HG02642 (cell line): ENCODE results near the gene XPR1.
"Not testable (repeated sequence)": the region's sequence is repeated elsewhere in the genome, so short reads cannot be mapped to it uniquely, and the experiment has no call there.

Source experiments
- ATAC-seq: cut with Tn5 transposase; IDR thresholded peaks from one replicate; pipeline ENCODE4 v1.9.1; 2021; ENCODE audit warnings: mild to moderate bottlenecking; ENCODE audit not compliant: unreplicated experiment, poor library complexity

Gene XPR1

GRCh38 chr1:180775801-180776200, 144.0 kb downstream of the XPR1 start:
- ATAC-seq = no peak

DNA sequence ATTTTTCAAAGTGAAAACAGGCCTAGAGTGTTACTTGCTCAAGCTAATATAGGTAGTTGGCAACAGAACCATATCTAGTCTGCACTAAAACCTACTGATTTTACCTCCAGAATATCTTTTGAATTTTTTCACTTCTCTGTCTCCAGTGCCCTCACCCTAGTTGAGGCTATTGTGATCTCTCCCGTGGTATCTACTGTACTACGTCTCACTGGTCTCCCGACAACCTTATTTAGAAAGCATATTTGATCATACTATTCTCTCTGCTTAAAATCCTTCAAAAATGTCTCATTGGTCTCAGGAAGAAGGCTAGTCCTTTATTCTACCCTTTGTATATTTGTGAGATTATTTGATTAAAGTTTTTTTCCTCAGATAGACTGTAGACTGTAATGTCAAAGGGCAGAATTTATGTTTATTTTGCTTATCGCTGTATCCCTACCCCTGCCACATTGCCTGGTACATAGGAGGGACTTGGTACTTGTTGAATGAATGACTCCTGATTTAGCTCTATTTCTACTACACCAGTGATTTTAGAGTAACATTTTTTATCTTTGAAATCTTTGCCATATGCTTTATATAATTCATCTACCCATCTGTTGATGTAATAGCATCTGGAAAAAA, 145.4 kb downstream of the XPR1 start:
- no peak for ATAC-seq

- ATAC-seq = no peak
Observed at GRCh38 chr1:180778782-180779398, 147.1 kb downstream of the XPR1 start.

- ATAC-seq = no peak
Observed at GRCh38 chr1:180779584-180779983, 147.8 kb downstream of the XPR1 start.

DNA sequence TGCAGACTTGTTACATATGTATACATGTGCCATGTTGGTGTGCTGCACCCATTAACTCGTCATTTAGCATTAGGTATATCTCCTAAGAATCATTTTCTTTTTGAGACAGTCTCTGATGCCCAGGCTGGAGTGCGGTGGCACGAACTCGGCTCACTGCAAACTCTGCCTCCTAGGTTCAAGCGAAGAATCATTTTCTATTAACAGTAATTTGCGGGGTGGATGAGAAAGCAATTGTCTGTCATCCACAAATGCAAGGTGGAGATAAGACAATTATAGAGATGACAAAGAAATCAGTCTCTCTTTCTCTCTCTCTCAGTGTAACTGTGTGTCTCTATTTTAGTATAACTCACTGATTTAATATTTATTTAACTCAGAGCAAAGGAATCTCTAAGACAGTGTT, 149.9 kb downstream of the XPR1 start:
- no peak for ATAC-seq

DNA sequence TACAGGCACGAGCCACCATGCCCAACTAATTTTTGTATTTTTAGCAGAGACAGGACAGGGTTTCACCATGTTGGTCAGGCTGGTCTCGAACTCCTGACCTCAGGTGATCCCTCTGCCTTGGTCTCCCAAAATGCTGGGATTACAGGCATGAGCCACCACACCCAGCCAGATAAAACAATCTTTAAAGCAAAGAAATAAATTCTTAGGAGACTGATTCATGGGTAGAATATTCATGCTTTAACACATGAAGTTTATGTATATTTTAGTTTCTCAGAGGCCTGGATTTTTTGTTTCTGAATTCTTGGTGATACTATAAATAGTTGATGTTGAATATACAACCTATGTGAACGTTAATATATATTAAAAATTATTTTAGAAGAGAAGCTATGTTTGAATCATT, 153.5 kb downstream of the XPR1 start:
- no peak for ATAC-seq

- ATAC-seq = no peak
Observed at GRCh38 chr1:180785887-180786286, 154.1 kb downstream of the XPR1 start.

DNA sequence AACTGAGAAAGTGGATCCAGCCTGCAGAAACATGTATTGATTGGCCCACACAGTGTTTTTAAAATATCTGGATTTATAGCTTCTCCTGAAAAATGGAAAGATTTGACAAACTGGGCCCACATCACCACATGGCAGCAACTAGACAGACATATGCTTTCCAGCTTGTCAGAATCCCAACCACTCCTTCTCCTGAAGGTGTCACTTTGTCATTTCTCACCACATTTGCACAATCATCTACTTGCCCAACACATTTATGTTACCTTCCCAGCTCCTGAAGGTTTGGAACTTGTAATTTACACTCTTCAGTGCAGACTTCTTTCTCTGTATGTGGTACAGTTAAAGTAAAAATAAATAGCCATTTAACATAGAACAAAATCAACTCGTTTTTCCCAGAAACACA, 154.8 kb downstream of the XPR1 start:
- ATAC-seq = no peak

DNA sequence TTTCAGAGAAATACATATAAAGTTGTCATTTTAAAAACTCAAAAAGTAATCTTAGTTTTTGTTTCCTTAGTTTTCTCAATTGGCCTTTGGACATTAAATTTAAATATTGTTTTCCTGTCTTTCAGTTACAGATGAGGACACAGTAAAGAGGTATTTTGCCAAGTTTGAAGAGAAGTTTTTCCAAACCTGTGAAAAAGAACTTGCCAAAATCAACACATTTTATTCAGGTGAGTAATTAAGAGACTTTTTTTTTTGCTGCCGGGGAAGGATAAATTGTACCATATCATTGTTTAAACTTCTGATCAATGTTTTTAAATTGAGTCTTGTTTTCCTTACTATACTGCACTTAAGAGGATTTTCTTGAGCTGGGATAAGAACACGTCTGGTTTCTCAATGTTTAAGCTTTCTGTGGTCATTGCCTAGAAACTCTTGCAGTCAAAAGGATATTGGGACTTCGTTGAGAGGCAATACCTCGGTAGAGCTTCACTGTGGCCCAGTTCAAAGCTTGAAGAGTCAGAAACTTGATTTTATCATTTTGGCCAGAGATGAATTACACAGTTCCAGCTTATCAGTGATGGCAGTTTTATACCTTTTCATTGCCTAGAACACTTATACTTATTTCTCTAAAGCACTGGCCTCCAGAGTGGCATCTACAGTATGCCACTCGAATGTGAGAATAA, 155.9 kb downstream of the XPR1 start:
- no peak for ATAC-seq

DNA sequence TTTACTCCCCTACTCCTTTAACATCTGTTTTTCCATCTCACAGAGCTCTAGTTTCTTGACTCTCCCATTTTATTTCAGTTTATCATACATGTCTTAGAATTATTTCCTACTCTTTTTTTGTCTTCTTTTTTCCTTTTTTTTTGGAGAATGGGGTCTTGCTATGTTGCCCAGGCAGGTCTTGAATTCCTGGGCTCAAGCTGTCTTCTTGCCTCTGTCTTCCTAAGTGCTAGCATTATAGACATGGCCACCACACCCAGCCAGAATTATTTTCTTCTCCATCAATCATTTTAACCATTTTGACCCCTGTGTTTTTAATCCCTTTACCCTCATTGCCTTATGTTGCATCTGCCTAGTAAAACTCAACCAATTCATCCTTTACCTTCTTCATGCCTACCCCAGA, 157.6 kb downstream of the XPR1 start:
- ATAC-seq = no peak

GRCh38 chr1:180791152-180791551, 159.3 kb downstream of the XPR1 start:
- ATAC-seq = not testable (repeated sequence)

- ATAC-seq = no peak
Observed at GRCh38 chr1:180791806-180792205, 160.0 kb downstream of the XPR1 start.

- no peak for ATAC-seq
Observed at GRCh38 chr1:180793451-180793850, 161.6 kb downstream of the XPR1 start.

DNA sequence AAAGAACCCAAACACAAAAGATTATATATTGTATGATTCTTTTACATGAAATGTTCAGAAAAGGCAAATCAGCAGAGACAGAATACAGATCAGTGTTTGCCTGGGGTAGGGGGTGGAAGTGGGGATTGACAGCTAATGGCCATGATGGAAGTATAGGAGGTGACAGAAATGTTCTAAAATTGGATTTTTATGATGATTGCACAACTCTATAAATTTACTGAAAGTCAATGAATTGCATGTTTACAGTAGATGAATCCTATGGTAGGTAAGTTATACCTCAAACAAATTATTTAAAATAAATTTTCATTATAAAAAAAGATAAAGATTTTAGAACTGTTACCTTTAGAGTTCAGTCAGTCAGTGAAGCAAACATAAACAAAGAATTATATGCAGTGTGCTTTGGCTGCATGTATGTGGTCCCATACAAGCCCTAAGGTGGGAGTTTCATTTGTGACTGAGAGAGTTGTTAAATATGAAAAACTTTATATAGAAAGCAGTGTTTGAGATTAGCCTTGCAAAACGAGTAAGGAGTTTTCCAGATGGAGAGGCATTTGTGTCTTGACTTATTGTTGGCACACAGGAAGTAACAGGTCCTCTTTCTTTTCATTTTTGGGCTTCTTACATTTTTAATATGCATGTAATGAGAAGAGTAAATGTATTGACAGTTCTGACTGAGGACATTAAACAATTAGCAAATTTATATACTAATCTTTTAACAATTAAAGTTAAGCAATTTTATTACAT, 165.2 kb downstream of the XPR1 start:
- no peak for ATAC-seq

- no peak for ATAC-seq
Observed at GRCh38 chr1:180800945-180801344, 169.1 kb downstream of the XPR1 start.

- ATAC-seq = no peak
Observed at GRCh38 chr1:180802813-180803212, 171.0 kb downstream of the XPR1 start.

DNA sequence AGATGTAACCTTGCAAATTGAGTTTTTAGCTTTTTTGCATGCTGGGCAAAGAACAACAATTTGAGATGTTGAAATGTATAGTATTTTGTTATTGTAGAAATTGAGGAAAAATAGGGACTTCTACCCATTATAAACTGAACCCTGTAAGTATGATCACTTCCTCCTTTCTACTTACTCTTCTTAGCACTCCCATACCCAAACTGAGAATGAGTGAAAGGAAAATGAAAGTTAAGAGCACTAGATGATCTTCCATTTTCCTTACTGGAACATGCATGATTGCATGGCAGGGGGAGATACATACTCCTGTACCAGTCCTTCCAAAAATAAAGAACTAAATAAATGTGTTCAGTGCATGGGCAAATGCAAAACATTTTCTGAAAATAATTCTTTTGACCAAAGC, 173.5 kb downstream of the XPR1 start:
- ATAC-seq = peak; percentile 62

DNA sequence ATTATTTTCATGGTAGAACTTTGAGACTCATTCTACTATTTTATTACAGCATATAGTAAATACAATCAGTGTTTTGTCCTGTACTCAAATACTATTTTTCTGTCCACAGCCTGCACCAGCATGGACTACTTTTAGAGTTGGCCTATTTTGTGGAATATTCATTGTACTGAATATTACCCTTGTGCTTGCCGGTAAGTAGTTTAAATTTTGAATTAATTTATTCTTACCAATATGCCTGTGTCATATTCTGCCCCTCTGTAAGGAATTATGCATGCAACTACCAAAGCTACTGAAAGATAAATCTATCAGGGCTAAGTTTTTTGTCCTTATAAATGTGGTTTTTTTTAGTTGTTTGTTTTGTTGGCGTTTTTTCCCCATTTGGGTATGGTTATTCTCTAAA, 179.5 kb downstream of the XPR1 start:
- no peak for ATAC-seq

DNA sequence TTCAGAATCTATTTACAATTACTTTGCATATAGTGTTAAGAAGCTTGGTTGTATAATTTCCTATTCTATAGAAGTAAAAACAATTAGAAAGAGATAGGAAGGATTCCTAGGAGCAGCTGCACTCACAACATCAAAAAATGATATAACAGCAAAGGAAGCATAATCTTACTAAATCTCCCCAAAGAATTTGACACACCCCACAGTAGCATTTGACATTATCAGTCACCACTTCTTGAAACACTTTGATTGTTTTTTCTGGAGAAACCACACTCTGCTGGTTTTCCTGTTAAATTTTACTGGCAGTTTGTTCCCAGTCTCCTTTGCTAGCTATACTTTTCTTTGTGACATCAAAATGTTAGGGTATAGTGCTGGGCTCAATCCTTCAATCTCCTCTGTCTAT, 180.1 kb downstream of the XPR1 start:
- ATAC-seq = no peak

DNA sequence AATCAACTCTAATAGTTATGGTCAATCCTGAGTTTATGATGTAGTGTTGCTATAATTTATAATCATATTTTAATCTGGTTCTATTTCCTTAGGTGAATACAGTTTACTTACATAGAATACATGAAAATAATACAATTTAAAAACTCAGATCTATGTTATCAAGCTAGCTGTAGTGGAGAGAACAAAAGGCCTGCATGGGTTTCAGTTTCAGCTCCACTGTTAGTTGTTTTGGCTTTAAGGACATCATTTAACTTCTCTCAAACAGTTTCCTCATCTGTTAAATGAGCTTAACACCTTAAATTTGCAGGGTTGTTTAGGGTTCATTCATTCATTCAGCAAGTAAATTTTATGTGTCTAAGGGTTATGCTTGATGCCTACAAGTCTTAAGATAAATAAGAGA, 182.4 kb downstream of the XPR1 start:
- ATAC-seq = no peak

DNA sequence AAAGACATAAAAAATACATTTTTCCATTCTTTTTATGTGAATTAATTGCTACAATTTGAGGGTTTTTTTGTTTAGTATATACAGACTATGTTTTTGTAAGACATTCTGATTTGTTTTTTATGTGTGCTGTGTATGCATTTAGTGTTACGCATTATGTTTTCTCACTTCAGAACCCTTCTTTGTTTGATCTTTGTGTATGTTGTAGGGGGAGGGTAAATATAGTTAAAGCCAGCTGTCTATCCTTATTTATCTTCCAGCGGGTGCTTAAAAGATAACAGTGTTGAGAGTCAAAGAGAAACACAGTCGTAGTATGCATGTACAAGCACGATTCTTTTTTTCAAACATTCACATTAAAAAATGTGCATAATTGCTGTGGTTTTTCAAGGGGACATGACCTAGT, 183.4 kb downstream of the XPR1 start:
- ATAC-seq = no peak
